Measurements from ENCODE around the gene MAP1LC3B.
"Not testable (repeated sequence)": the region's sequence is repeated elsewhere in the genome, so short reads cannot be mapped to it uniquely, and the experiment has no call there.

The MAP1LC3B gene

DNA sequence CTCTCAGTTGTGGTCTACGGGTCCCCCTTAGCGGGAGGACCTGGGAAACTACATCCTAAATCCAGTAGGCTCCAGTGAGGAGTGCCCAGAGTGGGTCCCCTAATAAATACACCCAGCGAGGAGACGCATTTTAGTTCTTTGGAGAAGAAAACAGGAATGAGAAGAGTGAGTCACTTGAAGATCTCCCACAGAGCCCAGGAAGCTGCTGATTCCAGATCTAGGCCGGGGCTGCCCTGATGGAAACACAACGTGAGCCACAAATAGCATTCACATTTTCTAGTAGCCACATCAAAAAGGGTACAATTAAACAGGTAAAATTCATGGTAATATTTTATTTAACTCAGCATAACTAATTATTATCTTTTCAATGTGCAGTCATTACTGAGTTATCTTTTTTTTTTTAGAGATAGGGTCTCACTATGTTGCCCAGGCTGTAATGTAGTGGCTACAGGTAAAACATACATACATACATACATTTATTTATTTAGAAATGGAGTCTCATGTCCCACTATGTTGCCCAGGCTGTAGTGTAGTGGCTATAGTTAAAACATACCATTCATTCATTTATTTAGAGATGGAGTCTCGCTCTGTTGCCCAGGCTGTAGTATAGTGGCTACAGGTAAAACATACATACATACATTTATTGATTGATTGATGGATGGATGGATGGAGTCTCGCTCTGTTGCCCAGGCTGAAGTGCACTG, 30.1 kb upstream of the MAP1LC3B start:
- FAIRE-seq, result no peak

DNA sequence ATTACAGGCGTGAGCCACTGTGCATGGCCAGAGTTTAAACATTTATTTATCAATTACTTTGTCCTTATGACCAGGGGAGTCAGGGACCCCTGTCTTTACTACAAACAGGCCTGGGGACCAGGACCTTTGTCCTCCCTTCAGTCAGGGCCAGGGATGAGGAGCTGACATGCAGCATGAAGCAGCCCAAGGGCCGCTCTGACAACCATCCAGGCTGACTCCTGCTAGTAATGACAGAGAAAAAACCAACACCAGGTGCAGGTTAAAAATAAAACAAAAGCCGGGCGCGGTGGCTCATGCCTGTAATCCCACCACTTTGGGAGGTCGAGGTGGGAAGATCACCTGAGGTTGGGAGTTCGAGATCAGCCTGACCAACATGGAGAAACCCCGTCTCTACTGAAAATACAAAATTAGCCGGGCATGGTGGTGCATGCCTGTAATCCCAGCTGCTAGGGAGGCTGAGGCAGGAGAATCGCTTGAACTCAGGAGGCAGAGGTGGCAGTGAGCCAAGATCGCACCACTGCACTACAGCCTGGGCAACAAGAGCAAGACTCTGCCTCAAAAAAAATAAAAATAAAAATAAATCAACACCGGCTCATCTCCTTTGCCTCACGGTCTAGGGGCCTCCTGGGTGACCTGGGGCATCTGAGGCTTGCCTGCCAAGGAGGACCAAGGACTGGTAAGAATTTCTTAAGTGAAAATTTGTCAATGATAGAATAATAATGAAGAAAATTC, 29.1 kb upstream of the MAP1LC3B start:
- FAIRE-seq, result not testable (repeated sequence)

DNA sequence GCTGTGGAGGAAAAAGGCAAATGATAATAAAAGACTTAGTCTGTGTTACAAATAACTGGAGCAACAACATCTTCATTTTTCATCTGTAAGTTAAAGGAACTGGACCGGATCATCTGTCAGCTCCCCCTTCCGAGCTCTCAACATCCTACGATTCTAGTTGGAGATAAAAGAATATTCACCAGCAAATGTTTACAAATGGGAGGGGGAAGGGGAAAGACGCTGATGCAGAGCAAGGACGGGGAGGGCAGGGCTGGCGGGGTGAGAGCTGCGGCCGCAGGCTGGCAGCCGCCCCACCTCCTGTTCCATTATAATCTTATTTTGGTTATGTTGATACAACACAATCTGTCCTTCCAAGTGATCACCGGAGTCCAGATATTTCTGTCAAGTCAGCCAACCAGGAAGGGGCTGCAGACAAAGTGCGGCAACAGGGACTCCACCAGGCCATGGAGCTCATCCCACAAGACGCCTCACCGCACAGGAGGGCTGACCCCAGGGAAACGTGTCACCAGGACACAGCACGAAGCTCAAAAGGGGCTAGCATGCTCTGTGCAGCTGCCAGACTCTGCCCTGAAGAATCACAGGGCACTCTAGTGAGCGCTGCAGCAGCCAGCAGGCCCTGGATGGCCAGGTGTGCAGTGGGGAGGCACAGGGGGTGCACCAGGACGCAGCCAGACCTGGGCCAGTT, 28.2 kb upstream of the MAP1LC3B start:
- no peak for FAIRE-seq

DNA sequence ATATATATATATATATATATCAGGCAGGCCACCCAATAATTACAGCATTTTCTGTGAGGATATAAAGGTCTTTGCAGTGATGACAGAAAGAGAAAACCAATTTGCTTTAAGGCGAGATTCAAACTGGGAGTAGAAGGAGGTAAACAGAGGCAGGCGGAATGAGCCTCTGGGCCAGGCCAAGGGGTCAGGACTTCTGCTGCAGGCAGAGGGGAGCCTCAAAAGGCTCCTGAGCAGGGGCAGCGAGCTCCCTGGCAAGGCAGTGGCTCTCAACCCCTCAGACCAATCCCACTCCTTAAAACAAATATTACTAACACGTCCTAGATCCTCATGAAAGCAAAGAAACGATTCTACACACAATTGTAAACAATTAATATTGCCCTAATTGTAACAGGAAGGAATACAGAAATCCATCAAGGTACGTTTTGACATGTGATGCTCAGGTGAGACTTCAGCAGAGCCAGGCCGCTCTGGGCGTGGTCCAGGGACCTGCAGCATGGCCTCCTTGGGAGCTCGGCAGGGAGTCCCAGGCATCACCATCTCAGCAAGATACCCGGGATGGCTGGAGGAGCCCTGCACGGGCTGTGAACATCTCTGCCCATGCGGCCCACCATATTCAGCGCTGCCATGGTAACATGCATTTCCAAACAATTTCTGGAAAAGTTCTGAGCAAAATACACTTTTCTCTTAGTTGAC, 27.0 kb upstream of the MAP1LC3B start:
- no peak for FAIRE-seq

DNA sequence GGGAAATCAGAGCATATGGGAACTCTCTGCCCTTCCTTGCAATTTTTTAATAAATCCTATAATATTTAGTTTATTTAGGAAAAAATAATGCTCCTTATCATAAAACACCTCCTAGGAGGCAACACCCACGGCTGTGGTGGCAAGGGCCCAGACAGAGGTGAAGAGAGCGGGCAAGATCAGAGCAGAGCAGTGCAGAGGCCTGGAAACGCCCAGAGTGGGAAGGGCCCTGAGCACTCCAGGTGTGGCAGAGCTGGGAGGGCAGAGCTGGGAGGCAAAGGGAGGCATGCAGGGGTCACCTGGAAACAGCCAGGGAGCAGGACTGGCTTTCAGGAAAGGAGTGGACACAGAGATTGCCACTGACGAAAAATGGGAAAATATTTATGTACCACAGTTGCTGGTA, 25.8 kb upstream of the MAP1LC3B start:
- no peak for FAIRE-seq

DNA sequence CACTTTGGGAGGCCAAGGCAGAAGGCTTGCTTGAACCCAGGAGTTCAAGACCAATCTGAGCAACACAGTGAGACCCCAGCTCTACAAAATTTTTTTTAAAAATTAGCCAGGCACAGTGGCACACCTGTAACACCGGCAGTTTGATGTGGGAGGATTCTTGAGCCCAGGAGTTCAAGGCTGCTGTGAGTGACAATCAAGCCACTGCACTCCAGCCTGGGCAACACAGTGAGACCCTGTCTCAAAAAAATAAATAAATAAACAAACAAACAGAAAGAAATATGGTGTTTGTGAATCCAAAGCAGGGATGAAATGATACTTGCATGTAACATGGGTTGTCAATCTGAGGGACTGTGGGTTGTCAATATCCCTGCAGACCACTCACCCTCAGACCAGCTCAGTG, 25.2 kb upstream of the MAP1LC3B start:
- FAIRE-seq, result no peak

DNA sequence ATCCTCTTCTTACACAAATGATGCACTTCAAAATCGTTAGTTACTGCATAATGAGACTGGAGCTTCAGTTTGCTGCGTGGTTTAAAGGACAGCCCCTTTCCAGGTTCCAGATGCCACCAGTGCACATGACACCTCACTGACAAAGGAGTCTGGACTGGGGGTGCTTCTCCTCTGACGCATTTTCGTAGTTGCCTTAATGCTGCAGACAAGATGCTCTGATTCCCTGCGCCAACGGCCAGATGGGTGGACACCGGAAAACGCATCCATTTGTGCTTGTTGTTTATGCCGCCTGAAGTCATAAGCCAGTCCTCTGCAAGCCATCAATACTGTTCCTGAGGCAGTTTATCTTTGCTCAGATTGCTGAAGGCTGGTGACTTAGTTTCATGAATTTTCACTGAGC, 24.6 kb upstream of the MAP1LC3B start:
- no peak for FAIRE-seq

DNA sequence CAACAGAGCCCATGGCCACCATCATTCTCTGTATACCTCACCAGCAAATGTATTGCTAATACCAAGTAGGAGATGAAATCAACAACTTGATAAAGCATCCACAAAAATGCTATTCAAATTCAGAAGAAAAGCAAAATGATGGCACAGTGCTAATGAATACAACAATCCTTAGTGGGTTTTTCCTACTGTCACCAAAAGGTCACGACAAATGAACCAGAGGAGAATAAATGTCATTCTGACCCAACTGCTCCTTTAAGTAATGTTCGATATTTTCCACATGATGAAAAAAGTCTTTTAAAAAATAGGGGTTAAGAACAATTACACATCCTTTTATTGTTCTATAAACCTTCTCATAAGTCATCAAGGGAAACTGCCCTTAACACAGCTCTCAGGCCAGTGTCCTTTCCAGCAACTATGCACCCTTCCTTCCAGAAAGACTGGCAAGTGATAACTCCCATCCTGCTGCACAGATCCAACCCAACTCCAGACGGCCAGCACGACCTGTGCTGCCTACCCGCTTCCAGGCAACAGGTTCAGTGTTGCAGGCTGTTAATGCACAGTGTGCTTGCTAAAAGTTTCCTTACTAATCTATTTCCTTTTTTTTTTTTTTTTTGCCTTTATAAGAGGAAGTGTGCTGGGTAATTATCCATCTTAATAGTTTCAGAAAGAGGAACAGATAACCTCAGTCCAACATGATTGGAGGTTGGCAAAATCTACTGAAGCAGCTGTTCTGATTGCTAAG, 23.9 kb upstream of the MAP1LC3B start:
- no peak for FAIRE-seq

DNA sequence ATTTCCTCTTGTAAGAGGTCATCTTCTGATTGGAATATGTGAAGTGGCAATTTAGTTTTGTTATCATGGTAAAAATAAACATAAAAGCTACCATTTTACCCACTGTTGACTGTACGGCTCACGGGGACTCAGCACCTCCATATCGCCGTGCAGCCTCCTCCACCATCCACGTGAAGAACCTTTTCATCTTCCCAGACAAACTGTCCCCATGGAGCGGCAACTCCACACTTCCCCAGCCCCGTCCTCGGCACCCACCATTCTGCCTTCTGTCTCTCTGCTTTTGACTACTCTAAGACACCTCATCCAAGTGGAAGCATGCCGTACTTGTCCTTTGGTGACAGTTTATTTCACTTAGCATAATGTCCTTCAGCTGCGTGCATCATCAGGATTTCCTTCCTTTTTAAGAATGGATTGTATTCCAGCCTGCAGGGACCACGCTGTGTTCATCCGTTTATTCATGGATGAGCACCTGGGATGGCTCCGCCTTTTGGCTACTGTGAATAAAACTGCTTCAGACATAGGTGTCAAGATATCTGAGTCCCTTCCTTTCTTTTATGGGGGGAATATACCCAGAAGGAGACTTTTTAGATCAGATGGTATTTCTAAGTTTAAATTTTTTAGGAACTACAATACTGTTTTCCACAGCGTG, 22.9 kb upstream of the MAP1LC3B start:
- no peak for FAIRE-seq

DNA sequence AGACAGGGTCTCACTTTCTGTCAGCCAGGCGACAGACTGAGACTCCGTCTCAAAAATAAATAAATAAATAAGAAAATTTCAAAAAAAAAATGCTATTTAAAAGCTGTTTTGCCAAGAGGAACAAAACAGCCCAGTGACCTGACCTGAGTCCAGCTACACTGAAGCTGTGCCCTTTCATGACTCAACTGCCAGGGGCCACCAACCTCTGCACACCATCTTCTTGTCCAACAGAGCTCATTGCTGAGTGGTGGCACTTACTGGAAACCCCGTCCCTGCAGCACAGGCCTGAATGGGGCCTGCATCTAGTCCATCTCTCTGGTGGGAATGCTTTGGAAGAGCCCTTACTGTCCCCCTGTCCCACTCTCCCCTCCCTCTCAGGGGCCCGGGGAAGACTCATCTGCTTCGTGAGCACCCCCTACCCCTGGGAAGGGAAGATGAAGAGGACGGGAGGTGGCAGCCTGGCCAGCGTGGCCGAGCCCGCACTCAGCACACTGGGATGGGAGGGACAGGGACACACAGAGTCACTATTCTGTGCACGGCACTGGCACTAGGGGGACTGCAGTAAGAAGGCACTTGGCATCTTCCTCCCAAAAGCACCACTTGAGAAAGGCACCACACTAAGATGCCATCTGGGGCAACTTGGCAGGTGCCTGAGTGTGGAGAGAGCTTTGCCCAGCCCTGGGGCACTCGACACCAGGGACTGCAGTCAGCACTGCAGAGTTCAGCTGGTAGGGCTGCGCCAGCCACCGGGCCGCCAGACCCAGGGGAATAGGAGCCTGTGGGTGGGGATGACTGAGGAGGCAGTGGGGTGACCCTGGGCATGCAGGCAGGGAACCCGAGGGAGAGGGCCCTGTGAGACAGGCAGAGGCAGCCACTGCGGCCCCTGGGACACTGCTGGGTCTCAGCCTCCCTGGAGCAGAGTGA, 22.1 kb upstream of the MAP1LC3B start:
- no peak for FAIRE-seq

DNA sequence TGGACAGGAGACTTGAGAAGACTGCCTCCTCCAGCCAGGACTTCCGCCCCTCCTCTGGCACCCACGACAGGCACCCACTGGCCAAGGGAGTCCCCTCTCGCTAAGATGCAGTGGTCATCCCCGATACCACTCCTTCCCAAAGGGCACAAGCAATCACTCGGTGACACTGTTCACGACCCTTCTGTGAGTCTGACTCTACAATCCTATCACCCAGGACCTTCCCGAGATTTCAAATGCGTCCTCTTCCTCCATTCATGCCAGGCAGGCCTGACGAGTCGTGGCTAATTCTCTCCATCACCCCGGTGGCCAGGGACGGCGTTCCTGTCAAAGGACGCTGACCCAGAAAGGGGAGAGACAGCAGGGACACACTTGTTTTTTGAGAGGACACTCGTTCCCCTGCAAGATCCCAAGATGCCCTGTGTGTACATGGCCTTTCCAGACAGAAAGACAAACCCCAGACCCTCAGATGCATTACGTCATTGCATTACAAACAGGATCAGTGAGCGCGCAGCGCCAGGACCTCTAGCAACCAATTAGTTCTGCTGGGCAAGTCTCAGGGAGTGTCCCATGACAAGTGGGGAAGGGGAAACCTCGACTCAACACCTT, 20.8 kb upstream of the MAP1LC3B start:
- no peak for FAIRE-seq

DNA sequence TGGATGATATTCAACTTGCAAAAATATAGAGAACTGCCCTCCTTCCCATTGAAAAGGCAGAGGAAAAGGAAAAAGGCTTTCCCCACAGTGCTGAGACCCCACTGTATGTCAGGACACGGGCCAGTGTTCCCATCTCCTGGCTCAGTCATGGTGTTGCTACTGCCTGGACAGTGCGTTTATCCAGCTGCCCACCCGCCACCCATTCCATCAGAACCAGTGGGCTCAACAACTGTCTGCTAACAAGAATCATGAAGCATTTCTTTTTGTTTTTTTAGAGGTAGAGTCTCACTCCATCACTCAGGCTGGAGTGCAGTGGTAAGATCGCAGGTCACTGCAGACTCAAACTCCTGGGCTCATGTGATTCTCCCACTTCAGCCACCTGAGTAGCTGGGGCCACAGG, 19.8 kb upstream of the MAP1LC3B start:
- no peak for FAIRE-seq

DNA sequence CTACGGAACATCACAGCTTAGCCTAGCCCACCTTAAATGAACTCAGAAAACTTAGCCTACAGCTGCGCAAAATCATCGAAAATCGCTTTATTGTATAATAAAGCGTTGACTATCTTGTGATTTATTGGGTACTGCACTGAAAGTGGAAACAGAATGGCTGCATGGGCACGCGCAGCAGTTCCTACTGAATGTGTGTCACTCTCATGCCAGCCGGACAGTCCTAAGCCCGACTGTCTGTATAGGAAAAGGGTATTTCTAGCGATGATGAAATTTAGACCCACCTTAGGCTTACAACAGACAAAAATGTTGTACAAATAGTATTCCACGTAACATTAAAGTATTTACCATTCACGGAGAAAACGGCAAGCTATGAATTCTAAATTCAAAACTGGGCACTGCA, 17.8 kb upstream of the MAP1LC3B start:
- FAIRE-seq, result no peak

DNA sequence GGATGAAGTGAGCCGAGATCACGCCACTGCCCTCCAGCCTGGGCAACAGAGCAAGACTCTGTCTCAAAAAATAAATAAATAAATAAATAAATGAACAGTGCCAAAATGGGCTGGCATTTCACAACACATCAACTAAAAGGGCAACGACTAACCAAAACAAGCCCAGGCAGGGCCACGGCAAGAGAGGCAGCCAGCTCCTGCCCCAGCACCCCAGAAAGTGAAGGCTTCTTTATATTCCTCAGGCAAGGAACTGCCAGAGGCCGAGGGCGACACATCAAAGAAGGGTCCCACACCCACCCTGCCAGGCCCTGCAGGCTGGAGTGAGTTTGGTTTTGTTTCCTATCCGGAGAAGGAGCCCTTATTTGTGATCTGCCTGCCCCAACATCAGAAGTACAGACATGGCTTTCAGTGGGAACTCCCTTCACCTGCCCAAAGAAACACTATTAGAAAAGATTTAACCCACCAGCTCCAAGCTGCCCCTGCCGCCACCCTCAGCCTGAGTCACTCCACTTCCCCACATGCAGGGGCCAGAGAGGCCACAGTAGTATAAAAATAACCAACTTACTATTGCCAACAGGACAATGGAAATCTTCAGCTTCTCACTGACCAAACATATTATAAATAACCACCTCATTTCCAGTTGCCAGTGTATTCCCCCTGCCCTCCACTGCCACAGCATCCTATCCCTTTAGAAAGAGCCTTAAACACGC, 16.6 kb upstream of the MAP1LC3B start:
- no peak for FAIRE-seq

DNA sequence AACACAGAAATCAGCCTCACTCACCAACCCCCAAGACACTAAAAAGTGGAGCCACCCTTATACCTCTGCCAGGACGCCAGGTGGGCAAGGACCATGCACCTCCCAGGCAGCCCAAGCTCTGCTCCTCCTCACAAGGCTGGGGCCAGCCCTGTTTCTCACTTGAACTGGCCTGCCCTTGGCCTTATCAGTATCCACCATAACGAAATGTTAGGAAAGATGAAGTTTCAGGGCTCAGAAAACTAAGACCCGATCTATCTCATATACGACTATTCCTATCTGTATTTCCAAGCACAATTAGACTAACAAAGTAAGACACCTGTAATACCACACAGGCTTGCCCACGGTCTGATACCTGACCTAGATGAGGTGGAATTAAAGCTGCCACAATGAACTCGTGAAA, 15.5 kb upstream of the MAP1LC3B start:
- no peak for FAIRE-seq

DNA sequence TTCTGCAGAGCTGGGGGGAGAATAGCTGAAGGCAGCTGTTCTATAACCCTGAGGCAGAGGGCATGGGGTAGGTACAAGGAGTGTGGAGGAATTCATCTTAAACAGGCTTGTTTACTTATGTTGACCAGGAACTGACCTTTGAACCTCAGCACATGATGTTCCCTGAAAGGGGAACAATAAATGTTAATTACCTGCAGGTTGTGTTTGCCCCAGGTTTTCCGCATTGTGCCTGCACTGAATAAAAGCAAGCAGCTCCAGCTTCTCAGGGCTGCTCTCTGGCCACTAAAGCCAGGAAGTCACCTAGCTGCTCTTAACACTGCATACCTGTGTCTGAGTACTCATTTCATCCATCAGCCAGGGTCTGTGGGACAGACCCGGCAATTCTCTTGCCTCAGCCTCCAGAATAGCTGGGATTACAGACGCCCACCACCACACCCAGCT, 12.8 kb upstream of the MAP1LC3B start:
- FAIRE-seq, result not testable (repeated sequence)

DNA sequence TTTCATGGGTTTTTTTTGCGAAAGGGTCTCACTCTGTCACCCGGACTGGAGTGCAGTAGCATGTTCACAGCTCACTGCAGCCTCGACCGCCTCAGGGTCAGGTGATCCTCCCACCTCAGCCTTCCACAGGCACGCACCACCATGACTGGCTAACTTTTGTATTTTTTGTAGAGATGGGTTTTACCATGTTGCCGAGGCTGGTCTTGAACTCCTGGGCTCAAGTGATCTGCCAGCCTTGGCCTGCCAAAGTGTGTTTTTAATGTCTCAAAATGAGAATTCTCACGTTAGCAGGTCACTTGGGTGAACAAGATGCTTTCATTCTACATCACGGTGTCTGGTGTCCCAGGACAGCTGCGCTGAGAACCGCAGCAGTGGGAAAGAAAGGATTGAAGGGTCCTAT, 11.7 kb upstream of the MAP1LC3B start:
- no peak for FAIRE-seq

DNA sequence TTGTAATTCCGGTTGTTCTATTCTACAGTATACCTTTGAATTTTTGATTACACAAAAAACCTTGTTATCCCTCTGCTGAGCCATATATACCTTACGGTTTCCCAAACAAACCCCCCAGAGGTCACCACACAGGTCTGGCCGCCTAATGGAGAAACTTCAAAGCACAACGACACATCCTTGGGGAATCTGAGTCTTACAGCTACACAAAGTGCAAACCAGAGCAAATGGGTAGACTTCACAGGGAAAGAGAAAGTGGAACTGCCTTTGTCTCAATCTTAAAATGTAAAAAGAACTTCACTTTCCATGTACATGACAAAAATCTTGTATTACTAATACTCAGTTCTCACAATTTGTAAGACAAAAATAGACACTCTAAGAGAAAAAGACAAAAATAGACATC, 11.3 kb upstream of the MAP1LC3B start:
- no peak for FAIRE-seq

DNA sequence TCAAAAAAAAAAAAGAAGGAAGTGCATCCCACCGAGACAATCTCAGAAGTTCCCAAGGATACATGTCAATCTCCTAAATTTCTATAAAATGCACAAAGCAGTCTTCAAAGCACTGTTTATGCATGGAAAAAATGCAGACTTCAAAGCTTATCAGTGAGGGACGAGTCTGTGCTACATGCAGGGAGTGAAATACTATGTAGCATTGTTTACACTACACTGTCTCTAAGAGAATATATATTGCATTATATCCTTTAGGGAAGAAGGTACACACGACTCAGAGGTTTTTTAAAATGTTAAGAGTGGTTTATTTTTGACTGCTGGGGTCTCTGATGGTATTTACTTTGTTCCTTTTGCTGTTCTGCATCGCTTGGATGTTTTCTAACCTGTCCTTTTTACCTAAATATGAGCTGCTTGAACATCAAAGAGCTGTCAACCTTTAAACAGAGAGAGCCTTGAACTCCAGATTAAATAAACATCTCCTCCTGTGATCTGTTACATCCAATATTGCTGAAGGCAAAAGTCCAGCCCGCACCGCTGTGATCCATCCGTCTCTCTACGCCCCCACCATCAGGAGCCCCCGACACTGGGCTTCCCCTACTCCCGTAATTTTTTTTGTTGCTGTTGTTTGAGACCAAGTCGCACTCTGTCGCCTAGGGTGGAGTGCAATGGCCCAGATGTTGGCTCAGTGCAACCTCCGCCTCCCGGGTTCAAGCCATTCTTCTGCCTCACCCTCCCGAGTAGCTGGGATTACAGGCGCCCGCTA, 9.9 kb upstream of the MAP1LC3B start:
- no peak for FAIRE-seq
